BJ (cell line): ENCODE data around the gene SDCCAG8. TPM values are rescaled to one million over a fixed set of nuclear protein-coding genes. Genes with fewer than 3 reads are reported as not detected.

Experiments used
- CTCF ChIA-PET: fragments of 350-600 bp; formaldehyde crosslinking; extraction: SDS; loops from one replicate; lab custom pipeline; 2021; ENCODE audit warnings: antibody characterized with exemption, inconsistent platforms; lab: Yijun Ruan, JAX
- POLR2A ChIA-PET: fragments of 300-600 bp; sonication (Branson Sonifier 250); formaldehyde crosslinking; extraction: SDS; loops from one replicate; lab custom pipeline; 2021; ENCODE audit warnings: antibody characterized with exemption; lab: Charles Lee
- DNase-seq: peaks from one replicate; pipeline ENCODE4 v3.0.0-alpha.2; 2011; ENCODE audit warnings: low read depth
- H3K27me3 ChIP-seq: 2 replicates; pipeline ENCODE4 v1.6.0; 2011; ENCODE audit warnings: low read length; ENCODE audit not compliant: control insufficient read depth, insufficient read depth
- H3K36me3 ChIP-seq: 2 replicates; pipeline ENCODE4 v1.5.1; 2011; ENCODE audit warnings: low read length; ENCODE audit not compliant: control insufficient read depth, insufficient read depth
- H3K4me3 ChIP-seq: 2 replicates; pipeline ENCODE4 v1.5.1; 2011; ENCODE audit warnings: low read depth, mild to moderate bottlenecking, control low read depth, low read length
- CTCF ChIP-seq: IDR thresholded peaks from 2 replicates; pipeline ENCODE4 v1.5.1; 2011; ENCODE audit warnings: low read depth, mild to moderate bottlenecking, control low read depth, inconsistent platforms, low read length, moderate library complexity; ENCODE audit not compliant: insufficient read depth
- polyA plus RNA-seq: library from polyadenylated mRNA; depleted of rRNA; stranded (reverse); fragments of >200 nt; gene quantifications from 2 replicates; pipeline ENCODE4 v1.2.3, GENCODE V29; 2011

Gene SDCCAG8
- polyA plus RNA-seq, 1 experiment = 17.0 TPM

DNA sequence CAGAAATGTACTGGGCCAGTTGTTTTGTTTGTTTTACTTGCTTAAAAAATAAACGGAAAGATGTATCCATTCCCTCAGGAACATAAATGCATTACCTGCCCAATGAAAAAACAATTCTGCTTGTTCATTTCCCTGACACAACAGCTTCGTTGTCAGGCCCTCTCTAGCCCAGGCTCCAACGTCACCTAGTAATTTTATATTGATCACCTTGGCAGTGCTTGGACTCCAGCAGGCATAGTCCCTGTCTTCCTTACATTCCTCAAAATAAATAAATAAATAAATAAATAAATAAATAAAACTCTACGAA, 2.0 kb upstream of the SDCCAG8 start:
- H3K4me3 ChIP-seq = peak overlapping the region; percentile 83
- H3K27me3 ChIP-seq = no peaks in the 10 kb centered on the region
- CTCF ChIA-PET = no interaction called here
- no peaks in the 10 kb centered on the region for H3K36me3 ChIP-seq
- POLR2A ChIA-PET = no interaction called here
- DNase-seq = no peak
- TF ChIP-seq CTCF = no peak

GRCh38 chr1:243254233-243254926, 1.5 kb upstream of the SDCCAG8 start:
- DNase-seq = no peak
- ChIA-PET CTCF (no interaction called here), POLR2A (interaction anchor here (0.7 to 2.2 kb wide), 2 partner anchors 10 to 465 kb away, joined by 7 to 8 read pairs; no protein-coding TSS in a partner anchor)
- TF ChIP-seq CTCF = no peak
- Histone ChIP-seq H3K27me3 (no peaks in the 10 kb centered on the region), H3K36me3 (no peaks in the 10 kb centered on the region), H3K4me3 (peak overlapping the region; percentile 83)

DNA sequence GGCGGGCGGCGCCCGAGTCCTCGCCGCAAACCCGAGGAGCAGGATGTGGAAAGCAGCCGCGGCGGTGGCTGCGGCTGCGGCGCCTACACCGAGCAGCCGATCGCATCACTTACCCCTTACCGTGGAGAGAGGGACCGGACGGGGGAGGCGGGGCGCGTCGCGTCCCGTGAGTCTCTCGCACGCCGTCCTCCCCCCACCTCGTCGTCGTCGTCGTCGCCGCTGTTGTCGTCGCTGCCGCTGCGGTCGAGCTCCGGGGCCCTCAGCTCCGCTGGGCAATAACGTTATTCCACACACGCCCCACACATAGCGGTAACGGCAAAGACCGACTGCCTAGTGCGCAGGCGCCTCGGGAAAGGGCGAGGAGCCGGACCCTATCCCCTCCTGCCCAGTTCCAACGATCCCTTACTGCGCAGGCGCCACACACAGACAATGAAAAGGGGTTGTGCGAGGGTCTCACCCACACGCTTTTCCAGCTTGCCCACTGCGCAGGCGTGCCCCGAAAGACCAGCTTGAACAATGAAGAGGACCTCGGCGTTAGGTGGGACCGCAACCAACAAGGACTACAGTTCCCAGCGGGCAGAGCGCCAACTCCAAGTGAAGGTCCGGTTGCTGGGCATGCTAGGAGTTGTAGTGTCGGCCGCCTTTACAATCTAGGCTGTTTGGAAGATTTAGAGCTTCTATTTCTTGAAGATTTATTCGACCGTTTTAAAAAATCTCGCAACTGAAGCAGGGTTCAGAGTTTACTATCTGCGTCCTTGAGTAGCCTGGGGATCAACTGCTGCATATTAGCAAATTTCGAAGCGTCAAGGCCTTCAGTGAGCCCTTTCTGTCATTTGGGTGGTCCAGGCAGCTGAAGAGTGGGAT, 682 bp upstream of the SDCCAG8 start, which contains the start of gene CEP170:
Gene CEP170, minus strand, starts transcription at position 355 of the 864 bp plus-strand sequence. CDS start 30,001 bp downstream, outside the sequence.
- no peak for TF ChIP-seq CTCF
- peak within 1 kb of the TSS; percentile 83 for H3K4me3 ChIP-seq
- H3K27me3 ChIP-seq = no peaks in the 10 kb centered on the region
- DNase-seq = peak; percentile 69
- ChIA-PET POLR2A (interaction anchor here (0.6 to 2.2 kb wide), 4 partner anchors 10 to 1243 kb away, joined by 3 to 10 read pairs (median 8); no protein-coding TSS in a partner anchor), CTCF (interaction anchor here (0.6 to 0.7 kb wide), 2 partner anchors 14 to 24 kb away, joined by 3 to 6 read pairs; no protein-coding TSS in a partner anchor)
- no peaks in the 10 kb centered on the region for H3K36me3 ChIP-seq

DNA sequence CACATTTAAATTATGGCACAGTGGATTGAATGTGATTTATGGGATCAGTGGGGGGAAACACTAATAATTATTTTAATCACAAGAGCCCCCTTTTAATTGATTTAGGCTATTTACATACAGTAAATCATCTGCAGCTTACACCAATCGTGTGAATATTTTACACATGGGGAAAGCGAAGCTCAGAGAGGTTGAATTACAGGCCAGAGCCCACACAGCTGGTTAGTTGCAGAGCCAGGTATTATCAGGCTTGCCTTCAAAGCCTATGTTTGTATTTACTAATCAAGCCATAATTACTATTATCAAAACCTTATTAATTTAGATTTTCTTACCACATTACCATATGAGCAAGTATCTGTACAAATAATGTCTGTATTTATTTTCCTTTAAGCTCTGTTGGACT, 749 bp downstream of the SDCCAG8 start:
- H3K36me3 ChIP-seq = no peaks in the 10 kb centered on the region
- CTCF ChIA-PET = interaction anchor here (1.0 kb wide), 1 partner anchor 1043 kb away, joined by 4 read pairs; no protein-coding TSS in a partner anchor
- POLR2A ChIA-PET = interaction anchor here (0.6 to 2.2 kb wide), 2 partner anchors 8 to 84 kb away, joined by 3 to 8 read pairs; no protein-coding TSS in a partner anchor
- no peak for TF ChIP-seq CTCF
- no peaks in the 10 kb centered on the region for H3K27me3 ChIP-seq
- H3K4me3 ChIP-seq = peak overlapping the region; percentile 83
- DNase-seq = no peak

DNA sequence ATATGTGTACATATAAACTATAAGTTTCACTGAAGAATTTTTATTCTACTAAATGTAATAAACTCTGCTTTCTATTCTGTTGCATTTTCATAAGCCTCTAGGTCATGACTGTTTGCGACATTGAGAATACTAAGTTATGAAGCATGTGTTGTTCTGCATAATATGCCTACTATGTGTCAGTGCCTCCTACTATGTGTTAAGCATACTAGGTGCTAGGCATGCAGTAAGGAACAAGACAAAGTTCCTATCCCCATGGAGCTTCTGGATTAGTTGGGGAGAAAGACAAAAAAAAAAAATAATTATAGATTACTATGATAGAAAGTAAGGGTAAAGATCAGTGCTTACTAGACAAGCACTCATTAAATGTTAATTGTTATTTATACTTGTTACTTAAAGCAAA, 1.3 kb downstream of the SDCCAG8 start:
- no peak for TF ChIP-seq CTCF
- Histone ChIP-seq H3K4me3 (no peak overlapping the region), H3K27me3 (no peaks in the 10 kb centered on the region), H3K36me3 (no peaks in the 10 kb centered on the region)
- CTCF ChIA-PET = no interaction called here
- POLR2A ChIA-PET = interaction anchor here (0.6 kb wide), 1 partner anchor 85 kb away, joined by 3 read pairs; no protein-coding TSS in a partner anchor
- no peak for DNase-seq
